Fibroblast of upper back skin (primary cell): ENCODE results near the gene RNASET2.
A peak's percentile ranks its signal among the peaks of the same experiment; 100 is the strongest.
"Not testable (repeated sequence)": the region's sequence is repeated elsewhere in the genome, so short reads cannot be mapped to it uniquely, and the experiment has no call there.

Experiments used
- DNase-seq: peaks from one replicate; pipeline ENCODE4 v3.0.0-alpha.2; 2013

Gene RNASET2

DNA sequence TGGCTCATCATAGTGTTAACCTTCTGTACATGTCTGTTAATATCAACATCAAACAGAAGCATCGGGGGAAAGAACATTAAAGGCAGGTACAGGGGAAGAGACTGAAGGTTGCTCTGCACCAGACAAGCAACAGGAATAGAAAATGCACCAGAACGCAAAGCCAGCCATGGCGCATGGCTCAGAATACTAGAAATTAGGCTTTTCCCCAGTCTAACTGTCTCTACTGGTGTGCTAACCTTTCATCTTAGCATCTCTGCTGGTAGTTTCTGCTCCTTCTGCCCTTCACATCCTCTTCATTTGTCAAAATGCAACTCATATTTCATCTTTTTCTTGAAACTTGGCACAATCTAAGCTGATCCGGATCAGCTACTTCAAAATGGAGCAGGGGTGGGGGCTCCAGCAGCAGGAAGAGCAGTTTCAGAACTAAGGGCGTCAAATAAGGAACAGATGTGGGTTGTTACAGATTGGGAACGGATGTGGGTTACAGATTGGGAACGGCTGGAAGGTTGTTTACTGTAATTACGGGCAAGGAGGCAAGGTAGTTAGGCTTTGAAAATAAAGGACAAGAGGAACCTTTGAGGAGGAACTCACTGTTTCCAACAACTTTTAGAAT, 13.1 kb upstream of the RNASET2 start:
- peak; percentile 34 for DNase-seq

DNA sequence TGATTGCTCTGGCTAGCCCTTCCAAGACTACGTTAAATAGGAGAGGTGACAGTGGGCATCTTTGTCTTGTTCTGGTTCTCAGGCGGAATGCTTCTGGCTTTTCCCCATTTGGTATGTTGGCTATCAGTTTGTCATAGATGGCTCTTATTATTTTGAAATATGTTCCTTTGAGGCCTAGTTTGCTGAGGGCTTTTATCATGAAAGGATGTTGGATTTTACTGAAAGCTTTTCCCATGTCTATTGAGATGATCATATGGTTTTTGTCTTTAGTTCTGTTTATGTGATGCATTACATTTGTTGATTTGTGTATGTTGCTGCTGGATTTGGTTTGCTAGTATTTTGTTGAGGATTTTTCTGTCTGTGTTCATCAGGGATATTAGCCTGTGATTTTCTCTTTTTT, 9.9 kb upstream of the RNASET2 start:
- DNase-seq = no peak

DNA sequence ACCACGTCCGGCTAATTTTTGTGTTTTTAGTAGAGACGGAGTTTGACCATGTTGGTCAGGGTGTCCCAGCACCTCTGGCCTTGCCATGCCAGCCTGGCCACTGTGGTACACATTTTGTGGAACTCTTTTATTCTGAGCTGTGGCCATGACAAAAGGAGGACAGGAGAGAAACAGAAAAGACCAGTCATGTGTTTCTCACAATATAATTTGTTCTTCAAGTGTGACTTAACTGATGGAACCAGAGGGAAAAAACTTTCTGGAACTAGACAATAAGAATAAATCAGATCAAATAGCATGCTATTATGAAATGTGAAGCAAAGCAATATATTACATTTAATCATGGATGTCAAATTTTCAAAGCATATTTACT, 4.2 kb upstream of the RNASET2 start:
- no peak for DNase-seq

DNA sequence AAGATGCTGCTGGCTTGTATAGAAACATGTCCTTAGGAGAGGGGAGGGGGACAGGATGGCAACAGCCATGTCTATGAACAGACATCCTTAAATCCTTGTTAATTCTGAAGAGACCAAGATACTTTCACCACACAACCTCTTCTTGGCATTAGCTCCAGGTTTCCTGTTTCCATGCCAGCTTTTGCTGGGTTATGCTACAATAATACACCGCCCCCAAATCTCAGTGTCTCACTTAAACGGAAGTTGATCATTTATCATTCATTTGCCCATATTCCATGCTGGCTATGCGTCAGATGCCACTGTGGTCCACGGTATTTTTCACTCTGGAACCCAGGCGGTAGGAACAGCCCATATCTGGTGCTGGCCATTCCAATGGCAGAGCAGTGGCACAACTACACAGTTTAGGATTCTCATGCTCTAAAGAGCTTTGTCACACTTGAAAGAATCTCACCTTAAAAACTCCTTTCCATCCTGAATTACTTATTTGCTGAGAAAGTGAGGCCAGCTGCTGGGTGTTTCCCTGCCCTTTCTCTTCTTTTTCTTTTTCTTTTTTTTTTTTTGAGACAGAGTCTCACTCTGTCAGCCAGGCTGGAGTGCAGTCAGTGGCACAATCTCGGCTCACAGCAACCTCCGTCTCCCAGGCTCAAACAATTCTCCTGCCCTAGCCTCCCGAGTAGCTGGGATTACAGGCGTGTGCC, 3.7 kb upstream of the RNASET2 start:
- no peak for DNase-seq

DNA sequence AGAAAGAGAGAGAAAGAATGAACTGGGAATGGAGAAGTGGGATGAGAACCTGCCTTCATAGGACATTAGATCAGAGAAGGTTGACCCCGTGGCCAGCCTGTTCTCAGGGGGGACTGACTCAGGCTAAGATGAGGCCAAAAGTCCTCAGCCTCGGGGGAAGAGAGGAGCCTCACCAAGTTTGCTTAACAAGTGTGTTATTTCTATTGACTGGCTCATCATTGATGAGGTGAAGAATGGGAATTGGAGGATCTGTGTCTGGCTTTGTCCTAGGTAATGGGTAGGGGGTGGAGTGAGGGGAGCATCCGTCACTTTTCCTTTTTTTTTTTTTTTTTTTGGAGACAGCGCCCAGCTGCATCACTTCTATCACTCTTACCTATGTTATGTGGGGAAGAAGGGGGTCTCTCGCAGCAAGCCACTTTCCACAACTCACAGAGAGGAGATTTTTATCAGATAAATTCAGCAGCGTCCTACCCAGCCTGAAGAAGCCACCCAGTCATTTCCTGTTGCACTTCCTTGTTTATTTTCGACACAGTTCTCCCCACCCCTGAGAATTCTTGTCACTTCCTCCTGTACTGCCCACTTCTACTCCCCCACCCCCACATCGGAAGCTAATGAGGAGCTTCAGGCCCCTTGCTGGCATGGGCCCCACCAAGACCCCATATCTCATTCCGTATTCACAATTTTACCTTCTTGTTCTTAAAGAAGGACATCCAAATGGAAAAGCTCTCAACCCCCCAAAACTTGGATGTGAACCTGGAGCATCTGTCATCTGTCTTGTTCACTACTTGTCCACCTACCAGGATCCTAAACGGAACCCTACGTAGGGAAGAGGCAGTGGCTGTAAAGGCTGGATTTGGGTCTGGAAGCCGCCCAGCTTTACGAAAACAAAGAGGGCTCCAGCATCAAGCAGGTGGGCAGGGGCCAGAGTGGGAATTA, 2.8 kb upstream of the RNASET2 start:
- no peak for DNase-seq

DNA sequence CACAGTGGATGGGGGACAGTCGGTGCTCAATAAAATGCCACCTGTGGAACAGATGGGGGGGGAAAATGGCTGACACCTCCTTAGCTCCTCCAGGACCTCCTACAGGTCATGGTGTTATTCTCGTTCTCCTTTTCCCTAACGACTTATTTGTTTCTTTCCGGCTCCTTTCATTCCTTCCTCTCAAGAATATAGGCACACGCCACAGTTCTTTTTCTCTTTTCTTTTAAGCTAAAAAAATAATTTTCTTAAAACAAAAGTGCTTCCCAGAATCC, 1.4 kb upstream of the RNASET2 start:
- no peak for DNase-seq

DNA sequence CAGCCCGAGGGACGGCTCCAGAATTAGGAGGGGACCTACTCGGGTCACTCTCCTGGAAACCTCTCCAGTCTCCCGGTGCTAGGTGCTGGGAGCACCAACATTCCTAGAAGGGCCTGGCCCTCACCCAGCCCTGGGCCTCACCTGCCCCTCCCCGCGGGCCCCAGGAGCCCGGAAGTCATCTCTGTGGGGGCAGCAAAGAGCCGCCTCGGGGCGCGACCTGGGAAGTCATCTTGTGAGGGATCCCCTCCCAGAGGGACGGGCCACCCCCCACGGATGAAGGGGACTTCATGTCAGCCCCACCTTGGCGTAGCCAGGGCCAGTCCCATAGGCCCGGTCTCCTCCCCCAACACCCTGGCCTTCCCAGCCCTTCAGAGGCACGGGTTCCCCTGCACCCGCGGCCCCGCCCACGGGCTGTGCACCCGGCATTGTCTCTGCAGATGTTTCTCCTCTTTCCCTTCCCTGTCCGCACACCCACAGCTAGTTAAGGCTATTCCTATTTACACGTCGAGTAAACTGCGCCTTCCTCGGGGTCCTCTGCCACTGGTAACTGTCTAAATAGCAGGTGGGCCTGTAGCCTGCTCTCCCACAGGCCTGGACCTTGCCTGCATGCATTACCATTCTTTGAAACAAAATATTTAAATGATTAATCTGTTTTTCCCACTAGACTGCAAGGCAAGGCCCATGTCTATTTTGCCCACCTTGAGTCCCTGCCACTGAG, 896 bp upstream of the RNASET2 start:
- DNase-seq = no peak

DNA sequence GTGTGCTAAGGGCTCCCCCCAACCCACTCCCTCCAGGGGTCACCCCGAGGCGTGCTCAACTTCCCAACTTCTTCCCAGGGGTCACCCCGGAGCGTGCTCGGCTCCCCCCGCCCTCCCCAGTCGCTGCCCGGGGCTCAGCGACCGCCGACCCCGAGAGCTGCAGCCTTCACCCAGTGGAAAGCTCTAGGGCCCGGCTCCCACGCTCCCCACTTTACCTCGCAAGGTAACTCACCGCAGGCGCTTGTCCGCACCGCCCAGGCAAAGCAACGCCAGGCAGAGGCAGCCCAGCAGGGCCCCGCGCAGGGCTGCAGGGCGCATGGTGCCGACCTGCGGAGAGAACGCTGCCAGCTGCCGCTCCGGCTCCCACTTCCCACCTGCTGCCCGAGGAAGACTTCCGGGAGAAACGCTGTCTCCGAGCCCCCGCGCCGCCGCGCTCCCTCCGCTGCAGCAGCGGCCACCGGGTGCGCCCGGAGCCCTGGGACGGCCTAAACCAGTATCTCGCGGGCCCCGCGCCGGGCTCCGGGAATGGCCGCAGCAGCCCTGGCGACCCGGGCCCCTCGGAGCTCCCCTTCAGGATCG, 396 bp downstream of the RNASET2 start:
- DNase-seq = no peak

DNA sequence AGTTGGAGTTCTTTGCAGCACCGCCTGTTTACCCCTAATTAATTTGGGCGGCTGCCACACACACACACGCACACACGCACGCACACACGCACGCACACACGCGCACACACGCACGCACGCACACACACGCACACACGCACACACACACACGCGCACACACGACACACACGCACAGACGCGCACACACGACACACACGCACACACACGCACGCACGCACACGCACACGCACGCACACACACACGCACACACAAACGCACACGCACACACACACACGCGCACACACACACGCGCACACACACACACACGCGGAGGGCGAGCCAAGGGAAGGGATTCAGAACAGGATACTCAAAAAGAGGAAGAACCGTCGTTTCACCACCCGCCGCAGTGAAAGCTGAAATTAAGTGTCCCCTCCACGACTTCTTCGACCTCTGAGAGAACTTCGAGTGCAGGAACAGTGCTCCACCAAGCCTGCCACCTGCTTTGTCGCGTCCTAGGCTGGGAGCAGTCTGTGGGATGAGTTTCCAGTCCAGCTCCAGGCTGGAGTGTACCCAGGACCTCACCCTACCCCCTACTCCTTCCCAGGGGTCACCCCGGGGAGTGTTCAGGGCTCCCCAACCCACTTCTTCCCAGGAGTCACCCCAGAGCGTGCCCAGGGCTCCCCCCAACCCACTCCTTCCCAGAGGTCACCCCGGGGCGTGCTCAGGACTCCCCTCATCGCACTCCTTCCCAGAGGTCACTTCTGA, 1.1 kb downstream of the RNASET2 start:
- no peak for DNase-seq

DNA sequence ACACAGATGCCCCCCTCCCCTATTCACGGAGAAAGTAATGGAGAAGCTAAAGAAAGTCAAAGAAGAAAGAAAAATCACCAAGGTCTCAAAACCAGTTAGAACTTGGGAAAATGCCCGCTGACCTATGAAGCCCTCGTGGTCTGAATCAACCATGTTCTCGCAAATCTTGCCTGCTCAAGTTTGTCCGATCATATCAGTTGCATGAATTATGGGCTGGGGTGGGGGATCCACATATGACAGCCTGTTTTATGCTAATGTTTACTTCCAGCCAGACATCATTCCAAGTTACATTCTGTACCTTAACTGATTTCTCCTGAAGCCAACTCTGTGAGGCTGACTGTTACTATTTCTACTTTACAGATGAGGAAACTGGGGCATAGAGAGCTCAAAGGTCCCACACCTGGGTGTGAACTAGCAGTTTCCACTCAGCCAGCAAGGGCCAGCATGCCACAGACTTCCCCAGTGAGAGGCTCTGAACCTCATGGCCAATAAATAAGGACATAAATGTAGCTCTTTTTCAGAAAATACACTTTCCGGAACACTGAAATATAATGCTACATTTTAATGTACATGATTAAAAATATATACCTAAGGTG, 2.1 kb downstream of the RNASET2 start:
- DNase-seq = no peak

DNA sequence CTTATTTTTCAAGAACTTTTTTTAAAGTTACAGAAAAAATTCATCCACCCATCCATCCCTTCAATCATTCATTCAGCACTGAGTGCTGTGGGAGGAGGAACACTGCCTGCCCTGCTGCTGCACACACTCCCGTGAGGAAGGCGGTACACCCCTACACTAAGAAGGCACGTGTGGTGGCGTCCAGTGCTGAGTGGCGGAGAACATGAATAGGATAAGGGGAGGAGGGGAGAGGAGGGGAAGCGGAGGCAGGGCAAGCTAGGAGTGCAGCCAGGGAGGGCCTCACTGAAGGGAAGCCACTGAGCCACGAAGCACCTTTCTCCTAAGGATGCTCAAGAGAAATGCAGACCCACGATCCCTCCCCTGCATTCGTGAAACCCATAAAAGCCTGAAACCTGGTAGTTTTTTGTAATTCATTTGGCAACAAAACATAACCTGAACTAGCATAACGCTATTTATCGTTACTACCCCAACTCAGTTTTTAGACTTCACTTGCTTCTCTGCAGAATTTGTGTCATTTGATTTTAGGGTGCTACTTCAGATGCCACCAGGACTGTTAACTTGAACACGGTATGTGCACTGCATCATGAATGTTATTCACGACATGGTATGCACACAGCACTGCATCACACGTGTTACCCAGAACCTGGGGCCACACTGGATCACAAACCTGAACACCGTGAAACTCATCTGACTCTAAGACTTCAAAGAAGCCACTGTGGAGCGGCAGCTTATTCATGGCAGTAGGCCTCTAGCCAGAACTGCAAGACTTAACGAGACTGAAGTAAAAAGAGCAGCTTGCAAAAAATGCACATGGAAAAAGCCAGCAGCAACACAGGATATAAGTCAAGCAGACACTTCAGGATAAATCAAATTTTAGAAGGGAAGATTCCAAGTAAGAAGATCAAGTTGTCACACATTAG, 3.5 kb downstream of the RNASET2 start:
- DNase-seq = no peak

DNA sequence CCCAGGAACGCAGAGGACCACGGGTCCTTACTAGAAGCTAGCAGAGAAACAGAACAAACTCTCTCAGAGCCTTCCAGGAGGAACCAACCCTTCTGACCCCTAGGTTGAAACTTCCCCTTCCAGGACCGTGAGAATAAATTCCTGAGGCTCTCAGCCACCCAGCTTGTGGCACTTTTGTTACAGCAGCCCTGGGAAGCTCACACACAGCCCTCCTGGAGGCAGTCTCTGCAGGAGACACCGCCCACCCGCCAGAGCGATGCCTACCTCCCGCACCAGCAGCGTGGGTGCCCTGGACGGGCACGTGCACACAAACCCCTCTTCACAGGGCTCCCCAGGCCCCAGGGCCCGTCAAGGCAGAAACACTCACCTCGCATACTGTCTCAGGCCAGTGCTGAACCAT, 4.2 kb downstream of the RNASET2 start:
- no peak for DNase-seq

DNA sequence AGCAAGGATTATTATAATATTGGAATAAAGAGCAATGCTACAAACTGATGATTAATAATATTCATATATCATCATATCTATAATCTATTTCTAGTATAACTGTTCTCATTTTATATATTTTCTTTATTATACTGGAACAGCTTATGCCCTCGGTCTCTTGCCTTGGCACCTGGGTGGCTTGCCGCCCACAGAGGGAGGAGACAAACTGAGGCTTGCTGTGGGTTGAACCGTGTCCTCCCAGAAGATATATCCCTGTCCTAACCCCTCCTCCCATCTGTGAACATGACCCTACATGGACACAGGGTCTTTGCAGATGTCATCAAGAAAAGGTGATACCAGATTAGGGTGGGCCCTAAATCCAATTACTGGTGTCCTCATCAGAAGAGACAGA, 4.7 kb downstream of the RNASET2 start:
- no peak for DNase-seq

DNA sequence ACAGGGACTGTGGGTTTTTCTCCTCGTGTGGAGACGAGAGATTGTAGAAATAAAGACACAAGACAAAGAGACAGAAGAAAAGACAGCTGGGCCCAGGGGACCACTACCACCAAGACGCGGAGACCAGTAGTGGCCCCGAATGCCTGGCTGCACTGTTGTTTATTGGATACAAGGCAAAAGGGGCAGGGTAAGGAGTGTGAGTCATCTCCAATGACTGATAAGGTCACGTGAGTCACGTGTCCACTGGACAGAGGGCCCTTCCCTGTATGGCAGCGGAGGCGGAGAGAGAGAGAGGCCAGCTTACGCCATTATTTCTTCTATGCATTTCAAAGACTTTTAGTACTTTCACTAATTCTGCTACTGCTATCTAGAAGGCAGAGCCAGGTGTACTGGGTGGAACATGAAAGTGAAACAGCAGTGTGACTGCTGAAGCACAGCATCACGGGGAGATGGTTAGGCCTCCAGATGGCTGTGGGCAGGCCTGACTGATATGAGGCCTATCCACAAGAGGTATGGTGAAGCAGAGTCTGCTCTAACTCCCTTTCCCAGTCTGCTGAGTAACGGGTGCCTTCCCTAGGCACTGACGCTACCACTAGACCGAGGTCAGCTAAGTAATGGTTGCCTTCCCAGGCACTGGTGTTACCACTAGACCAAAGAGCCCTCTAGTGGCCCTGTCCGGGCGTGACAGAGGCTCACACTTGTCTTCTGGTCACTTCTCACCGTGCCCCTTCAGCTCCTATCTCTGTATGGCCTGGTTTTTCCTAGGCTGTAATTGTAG, 5.3 kb downstream of the RNASET2 start:
- peak; percentile 19 for DNase-seq

DNA sequence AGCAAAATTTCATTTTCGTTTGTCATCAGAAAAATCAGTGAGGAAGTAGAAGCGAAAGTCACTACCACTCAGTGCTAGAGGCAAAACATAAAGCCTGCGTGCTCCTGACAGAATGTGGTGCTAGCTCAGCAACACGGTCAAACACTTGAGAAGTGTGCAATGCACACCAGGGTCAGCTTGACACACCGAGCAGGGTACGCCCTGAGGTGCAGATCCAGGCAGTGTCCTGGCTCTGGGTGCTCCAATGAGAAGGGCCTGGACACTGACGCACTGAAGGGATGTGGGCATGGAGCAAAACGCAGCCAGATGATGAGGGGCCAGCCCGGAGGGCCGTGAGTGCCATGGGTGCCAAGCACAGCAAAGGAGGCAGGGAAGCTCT, 5.9 kb downstream of the RNASET2 start:
- DNase-seq = no peak

DNA sequence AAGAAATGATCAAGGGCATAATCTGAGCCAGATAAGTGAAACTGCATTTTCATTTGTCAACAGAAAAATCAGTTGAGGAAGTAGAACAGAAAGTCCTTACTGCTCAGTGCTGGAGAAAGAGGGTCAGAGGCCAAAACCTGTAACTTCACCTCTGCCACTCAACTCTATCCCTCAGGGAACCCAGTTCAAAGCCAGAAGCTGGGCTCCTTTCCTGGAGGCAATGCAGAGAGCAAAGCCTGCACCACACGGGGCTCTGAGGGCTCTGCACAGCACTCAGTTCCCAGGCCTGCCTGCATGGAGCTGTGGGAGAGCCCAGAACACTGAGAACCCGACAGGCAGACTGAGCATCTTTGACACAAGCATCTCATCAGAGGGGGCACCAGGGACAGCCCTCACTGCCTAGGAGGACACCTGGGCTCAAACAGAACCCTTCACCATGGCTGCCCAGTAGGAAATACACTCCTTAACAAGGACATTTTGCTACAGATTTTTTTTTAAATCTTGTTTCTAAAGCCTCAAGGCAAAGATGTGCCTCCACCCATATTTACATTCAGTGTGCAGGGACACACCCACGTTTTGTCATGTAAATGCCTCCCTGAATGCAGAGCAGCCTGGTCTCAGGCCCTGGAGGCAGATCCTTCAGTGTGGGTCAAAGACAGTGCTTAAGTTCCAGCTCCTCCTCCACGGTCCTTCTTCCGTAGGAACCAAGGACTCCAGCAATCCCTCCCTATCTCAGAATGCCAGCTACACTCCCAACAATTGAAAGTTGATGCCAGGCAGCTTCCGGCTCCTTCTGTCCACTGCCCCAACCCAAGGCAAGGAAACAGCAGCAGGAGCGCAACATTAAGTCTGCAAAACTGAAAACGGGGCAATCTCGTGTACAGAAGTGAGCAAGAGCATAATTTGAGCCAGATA, 6.6 kb downstream of the RNASET2 start:
- no peak for DNase-seq

DNA sequence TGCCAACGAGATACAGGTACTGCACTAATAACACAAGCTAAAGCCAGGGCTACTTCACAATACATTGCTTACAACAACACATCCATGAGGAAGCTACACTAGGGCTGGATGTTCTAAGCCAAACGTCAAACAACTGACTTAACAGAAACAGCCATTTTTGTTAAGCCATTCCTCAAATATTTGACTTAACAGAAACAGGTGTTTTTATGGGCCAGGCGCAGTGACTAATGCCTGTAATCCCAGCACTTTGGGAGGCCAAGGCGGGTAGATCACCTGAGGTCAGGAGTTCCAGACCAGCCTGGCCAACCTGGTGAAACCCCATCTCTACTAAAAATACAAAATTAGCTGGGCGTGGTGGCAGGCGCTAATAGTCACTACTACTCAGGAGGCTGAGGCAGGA, 7.6 kb downstream of the RNASET2 start:
- DNase-seq = not testable (repeated sequence)

DNA sequence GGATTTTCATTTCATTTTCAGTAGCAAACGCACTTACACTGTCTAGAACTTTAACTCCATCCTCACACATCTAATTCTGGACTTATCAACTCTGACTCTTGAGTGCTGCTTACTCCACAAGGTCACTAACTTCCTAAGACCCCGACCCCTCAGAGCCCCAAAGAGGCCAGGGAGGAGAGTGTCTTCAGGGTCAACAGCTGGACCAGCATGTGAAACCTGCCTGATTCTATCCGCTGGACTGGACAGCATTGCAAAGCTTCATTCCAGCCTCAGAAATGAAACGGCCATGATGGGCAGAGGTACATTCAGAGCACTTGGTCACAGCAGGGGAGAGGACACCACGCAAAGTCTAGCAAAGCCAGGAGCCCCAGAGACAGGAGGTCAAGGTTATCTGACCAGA, 9.1 kb downstream of the RNASET2 start:
- DNase-seq = no peak

DNA sequence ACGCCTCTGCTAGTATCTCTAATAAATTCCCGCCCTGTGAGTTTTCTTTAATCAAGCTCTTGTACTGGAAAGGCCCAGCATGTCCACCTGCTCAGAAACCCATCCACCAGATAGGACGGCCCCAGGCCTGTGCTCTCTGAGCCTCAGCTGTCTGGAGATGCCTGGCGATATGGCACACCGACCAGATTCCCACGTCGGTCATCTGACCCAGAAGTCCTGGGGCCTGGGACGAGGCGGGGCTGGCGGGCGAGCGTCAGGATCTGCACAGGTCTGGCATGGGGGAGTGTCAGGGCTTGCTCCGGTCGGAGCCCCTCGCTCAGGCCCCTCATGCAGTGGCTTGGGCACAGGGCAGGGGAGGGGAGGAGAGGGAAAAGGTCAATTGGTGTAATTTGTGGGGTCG, 10.2 kb downstream of the RNASET2 start:
- no peak for DNase-seq
